ENCODE results near the gene CACNA2D3.

Gene CACNA2D3

GRCh38 chr3:54131026-54131605, 8.8 kb downstream of the CACNA2D3 start:
- no peak overlapping the region for H3K4me3 ChIP-seq (ENCODE audit: low read depth, low read length)
- H3K36me3 ChIP-seq (ENCODE audit: insufficient read depth, low read length): no peaks in the 10 kb centered on the region
- no peaks in the 10 kb centered on the region for H3K4me1 ChIP-seq (ENCODE audit: control insufficient read depth, insufficient read depth, low read length, unreplicated experiment)
- H2AFZ ChIP-seq (ENCODE audit: low read length, unreplicated experiment): no peak overlapping the region
- no peak overlapping the region for H3K27ac ChIP-seq (ENCODE audit: low read depth, low read length)
- H3K79me2 ChIP-seq (ENCODE audit: control insufficient read depth, insufficient read depth, low read length, unreplicated experiment): no peaks in the 10 kb centered on the region
- H3K27me3 ChIP-seq (ENCODE audit: insufficient read depth, low read length): peaks cover 13% of the 10 kb centered on the region; the same call in 1 of the 2 replicates

- H3K4me1 ChIP-seq (ENCODE audit: control insufficient read depth, insufficient read depth, low read length, unreplicated experiment): no peaks in the 10 kb centered on the region
- H3K36me3 ChIP-seq (ENCODE audit: insufficient read depth, low read length): no peaks in the 10 kb centered on the region
- no peaks in the 10 kb centered on the region for H3K79me2 ChIP-seq (ENCODE audit: control insufficient read depth, insufficient read depth, low read length, unreplicated experiment)
- H3K4me3 ChIP-seq (ENCODE audit: low read depth, low read length): no peak overlapping the region
- H3K27me3 ChIP-seq (ENCODE audit: insufficient read depth, low read length): peaks cover 9% of the 10 kb centered on the region; the same call in 1 of the 2 replicates
- no peak overlapping the region for H3K27ac ChIP-seq (ENCODE audit: low read depth, low read length)
- H2AFZ ChIP-seq (ENCODE audit: low read length, unreplicated experiment): no peak overlapping the region
Measured at GRCh38 chr3:54131890-54132289, 9.5 kb downstream of the CACNA2D3 start.

GRCh38 chr3:54132685-54133084, 10.3 kb downstream of the CACNA2D3 start:
- no peak overlapping the region for H2AFZ ChIP-seq (ENCODE audit: low read length, unreplicated experiment)
- no peaks in the 10 kb centered on the region for H3K4me1 ChIP-seq (ENCODE audit: control insufficient read depth, insufficient read depth, low read length, unreplicated experiment)
- peaks cover 6% of the 10 kb centered on the region; the same call in 1 of the 2 replicates for H3K27me3 ChIP-seq (ENCODE audit: insufficient read depth, low read length)
- no peaks in the 10 kb centered on the region for H3K79me2 ChIP-seq (ENCODE audit: control insufficient read depth, insufficient read depth, low read length, unreplicated experiment)
- no peak overlapping the region for H3K4me3 ChIP-seq (ENCODE audit: low read depth, low read length)
- no peaks in the 10 kb centered on the region for H3K36me3 ChIP-seq (ENCODE audit: insufficient read depth, low read length)
- H3K27ac ChIP-seq (ENCODE audit: low read depth, low read length): no peak overlapping the region

- Histone ChIP-seq H3K27me3 (ENCODE audit: insufficient read depth, low read length) (peaks cover under 1% of the 10 kb centered on the region; the same call in 1 of the 2 replicates), H2AFZ (ENCODE audit: low read length, unreplicated experiment) (no peak overlapping the region), H3K36me3 (ENCODE audit: insufficient read depth, low read length) (no peaks in the 10 kb centered on the region), H3K79me2 (ENCODE audit: control insufficient read depth, insufficient read depth, low read length, unreplicated experiment) (no peaks in the 10 kb centered on the region), H3K27ac (ENCODE audit: low read depth, low read length) (no peak overlapping the region), H3K4me1 (ENCODE audit: control insufficient read depth, insufficient read depth, low read length, unreplicated experiment) (no peaks in the 10 kb centered on the region), H3K4me3 (ENCODE audit: low read depth, low read length) (no peak overlapping the region)
Measured at GRCh38 chr3:54133196-54133595, 10.8 kb downstream of the CACNA2D3 start.

GRCh38 chr3:54134155-54134554, 11.8 kb downstream of the CACNA2D3 start:
- Histone ChIP-seq H3K27ac (ENCODE audit: low read depth, low read length) (no peak overlapping the region), H3K27me3 (ENCODE audit: insufficient read depth, low read length) (no peaks in the 10 kb centered on the region)

GRCh38 chr3:54134713-54135112, 12.4 kb downstream of the CACNA2D3 start:
- H3K4me3 ChIP-seq (ENCODE audit: low read depth, low read length): no peak overlapping the region
- no peaks in the 10 kb centered on the region for H3K27me3 ChIP-seq (ENCODE audit: insufficient read depth, low read length)
- H3K4me1 ChIP-seq (ENCODE audit: control insufficient read depth, insufficient read depth, low read length, unreplicated experiment): no peaks in the 10 kb centered on the region
- no peak overlapping the region for H2AFZ ChIP-seq (ENCODE audit: low read length, unreplicated experiment)
- H3K36me3 ChIP-seq (ENCODE audit: insufficient read depth, low read length): no peaks in the 10 kb centered on the region
- no peaks in the 10 kb centered on the region for H3K79me2 ChIP-seq (ENCODE audit: control insufficient read depth, insufficient read depth, low read length, unreplicated experiment)
- H3K27ac ChIP-seq (ENCODE audit: low read depth, low read length): no peak overlapping the region

More at GRCh38 chr3:54134155-54134554, 11.8 kb downstream of the CACNA2D3 start:
- Histone ChIP-seq H3K4me3 (ENCODE audit: low read depth, low read length) (no peak overlapping the region), H2AFZ (ENCODE audit: low read length, unreplicated experiment) (no peak overlapping the region), H3K4me1 (ENCODE audit: control insufficient read depth, insufficient read depth, low read length, unreplicated experiment) (no peaks in the 10 kb centered on the region), H3K36me3 (ENCODE audit: insufficient read depth, low read length) (no peaks in the 10 kb centered on the region), H3K79me2 (ENCODE audit: control insufficient read depth, insufficient read depth, low read length, unreplicated experiment) (no peaks in the 10 kb centered on the region)

- Histone ChIP-seq H3K79me2 (ENCODE audit: control insufficient read depth, insufficient read depth, low read length, unreplicated experiment) (no peaks in the 10 kb centered on the region), H2AFZ (ENCODE audit: low read length, unreplicated experiment) (no peak overlapping the region), H3K27me3 (ENCODE audit: insufficient read depth, low read length) (no peaks in the 10 kb centered on the region), H3K4me1 (ENCODE audit: control insufficient read depth, insufficient read depth, low read length, unreplicated experiment) (no peaks in the 10 kb centered on the region), H3K27ac (ENCODE audit: low read depth, low read length) (no peak overlapping the region), H3K36me3 (ENCODE audit: insufficient read depth, low read length) (no peaks in the 10 kb centered on the region), H3K4me3 (ENCODE audit: low read depth, low read length) (no peak overlapping the region)
Measured at GRCh38 chr3:54137311-54137710, 15.0 kb downstream of the CACNA2D3 start.

GRCh38 chr3:54138937-54139547, 16.7 kb downstream of the CACNA2D3 start:
- H3K27ac ChIP-seq (ENCODE audit: low read depth, low read length): no peak overlapping the region
- H3K4me3 ChIP-seq (ENCODE audit: low read depth, low read length): no peak overlapping the region
- H2AFZ ChIP-seq (ENCODE audit: low read length, unreplicated experiment): no peak overlapping the region
- no peaks in the 10 kb centered on the region for H3K79me2 ChIP-seq (ENCODE audit: control insufficient read depth, insufficient read depth, low read length, unreplicated experiment)
- H3K4me1 ChIP-seq (ENCODE audit: control insufficient read depth, insufficient read depth, low read length, unreplicated experiment): no peaks in the 10 kb centered on the region
- H3K36me3 ChIP-seq (ENCODE audit: insufficient read depth, low read length): no peaks in the 10 kb centered on the region
- H3K27me3 ChIP-seq (ENCODE audit: insufficient read depth, low read length): no peaks in the 10 kb centered on the region

- H3K4me1 ChIP-seq (ENCODE audit: control insufficient read depth, insufficient read depth, low read length, unreplicated experiment): no peaks in the 10 kb centered on the region
- H3K36me3 ChIP-seq (ENCODE audit: insufficient read depth, low read length): no peaks in the 10 kb centered on the region
- H3K4me3 ChIP-seq (ENCODE audit: low read depth, low read length): no peak overlapping the region
- H3K27ac ChIP-seq (ENCODE audit: low read depth, low read length): no peak overlapping the region
- no peak overlapping the region for H2AFZ ChIP-seq (ENCODE audit: low read length, unreplicated experiment)
- H3K27me3 ChIP-seq (ENCODE audit: insufficient read depth, low read length): no peaks in the 10 kb centered on the region
- no peaks in the 10 kb centered on the region for H3K79me2 ChIP-seq (ENCODE audit: control insufficient read depth, insufficient read depth, low read length, unreplicated experiment)
Measured at GRCh38 chr3:54139630-54140029, 17.3 kb downstream of the CACNA2D3 start.

GRCh38 chr3:54144284-54144683, 21.9 kb downstream of the CACNA2D3 start:
- H2AFZ ChIP-seq (ENCODE audit: low read length, unreplicated experiment): no peak overlapping the region
- H3K4me3 ChIP-seq (ENCODE audit: low read depth, low read length): no peak overlapping the region
- no peaks in the 10 kb centered on the region for H3K27me3 ChIP-seq (ENCODE audit: insufficient read depth, low read length)
- H3K27ac ChIP-seq (ENCODE audit: low read depth, low read length): no peak overlapping the region
- H3K79me2 ChIP-seq (ENCODE audit: control insufficient read depth, insufficient read depth, low read length, unreplicated experiment): no peaks in the 10 kb centered on the region
- H3K4me1 ChIP-seq (ENCODE audit: control insufficient read depth, insufficient read depth, low read length, unreplicated experiment): no peaks in the 10 kb centered on the region
- no peaks in the 10 kb centered on the region for H3K36me3 ChIP-seq (ENCODE audit: insufficient read depth, low read length)

GRCh38 chr3:54146506-54147239, 24.3 kb downstream of the CACNA2D3 start:
- Histone ChIP-seq H3K4me3 (ENCODE audit: low read depth, low read length) (no peak overlapping the region), H3K4me1 (ENCODE audit: control insufficient read depth, insufficient read depth, low read length, unreplicated experiment) (no peaks in the 10 kb centered on the region), H3K79me2 (ENCODE audit: control insufficient read depth, insufficient read depth, low read length, unreplicated experiment) (no peaks in the 10 kb centered on the region), H3K27ac (ENCODE audit: low read depth, low read length) (no peak overlapping the region), H3K27me3 (ENCODE audit: insufficient read depth, low read length) (no peaks in the 10 kb centered on the region), H2AFZ (ENCODE audit: low read length, unreplicated experiment) (no peak overlapping the region), H3K36me3 (ENCODE audit: insufficient read depth, low read length) (no peaks in the 10 kb centered on the region)

All from ACC112 (cell line).